ENCODE results near the gene ESPNL.

ESPNL gene

GRCh38 chr2:238095143-238095542 is 5.0 kb upstream of the ESPNL start:
- Histone ChIP-seq H3K36me3 (ENCODE audit: low read depth) (no peaks in the 10 kb centered on the region), H3K4me1 (ENCODE audit: insufficient read depth, poor library complexity, severe bottlenecking) (no peaks in the 10 kb centered on the region), H3K4me3 (ENCODE audit: severe bottlenecking) (no peak overlapping the region), H3K27ac (ENCODE audit: poor library complexity, severe bottlenecking) (no peak overlapping the region), H3K9me3 (ENCODE audit: severe bottlenecking) (no peaks in the 10 kb centered on the region), H3K27me3 (ENCODE audit: insufficient read depth, poor library complexity, severe bottlenecking) (no peaks in the 10 kb centered on the region)
- no peak for TF ChIP-seq CTCF (IDR thresholded peaks at IDR 0.05; ENCODE audit: poor library complexity, severe bottlenecking)
- ATAC-seq (ENCODE audit: low read depth) = no peak
- peak; percentile 23 for DNase-seq (ENCODE audit: low spot score)

DNA sequence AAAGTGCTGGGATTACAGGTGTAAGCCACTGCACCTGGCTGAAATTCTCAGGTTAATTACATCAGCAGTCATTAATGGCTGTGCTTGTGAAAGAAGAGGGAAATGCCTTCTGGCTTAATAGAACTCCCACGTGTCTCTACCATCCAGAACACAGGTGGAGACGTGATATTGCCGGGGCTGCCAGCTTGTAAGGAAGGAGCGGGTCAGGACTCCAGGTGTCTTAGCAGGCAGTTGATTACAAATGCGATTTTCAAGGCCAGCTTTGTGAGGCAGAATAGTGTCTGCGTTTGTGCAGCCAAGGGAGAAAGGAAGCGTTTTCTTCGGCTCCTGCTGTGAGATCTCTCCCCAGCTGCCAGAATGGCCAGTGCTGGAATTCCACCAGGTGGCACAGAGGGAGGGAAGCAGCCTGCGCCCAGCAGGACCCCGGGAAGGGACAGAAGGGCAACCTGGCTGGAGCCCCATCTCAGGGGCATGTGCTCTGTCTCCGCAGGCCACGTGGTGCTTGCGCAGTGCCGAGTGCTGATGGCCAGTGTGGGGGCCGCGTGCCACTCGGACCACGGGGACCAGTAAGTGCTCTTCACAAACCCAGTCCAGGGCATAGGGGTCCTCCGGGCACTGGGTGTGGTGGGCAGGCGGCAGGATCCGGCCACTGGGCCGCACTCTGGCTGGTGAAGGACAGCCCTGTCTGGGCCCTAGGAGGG is 3.7 kb upstream of the ESPNL start:
- DNase-seq (ENCODE audit: low spot score) = peak; percentile 46

DNA sequence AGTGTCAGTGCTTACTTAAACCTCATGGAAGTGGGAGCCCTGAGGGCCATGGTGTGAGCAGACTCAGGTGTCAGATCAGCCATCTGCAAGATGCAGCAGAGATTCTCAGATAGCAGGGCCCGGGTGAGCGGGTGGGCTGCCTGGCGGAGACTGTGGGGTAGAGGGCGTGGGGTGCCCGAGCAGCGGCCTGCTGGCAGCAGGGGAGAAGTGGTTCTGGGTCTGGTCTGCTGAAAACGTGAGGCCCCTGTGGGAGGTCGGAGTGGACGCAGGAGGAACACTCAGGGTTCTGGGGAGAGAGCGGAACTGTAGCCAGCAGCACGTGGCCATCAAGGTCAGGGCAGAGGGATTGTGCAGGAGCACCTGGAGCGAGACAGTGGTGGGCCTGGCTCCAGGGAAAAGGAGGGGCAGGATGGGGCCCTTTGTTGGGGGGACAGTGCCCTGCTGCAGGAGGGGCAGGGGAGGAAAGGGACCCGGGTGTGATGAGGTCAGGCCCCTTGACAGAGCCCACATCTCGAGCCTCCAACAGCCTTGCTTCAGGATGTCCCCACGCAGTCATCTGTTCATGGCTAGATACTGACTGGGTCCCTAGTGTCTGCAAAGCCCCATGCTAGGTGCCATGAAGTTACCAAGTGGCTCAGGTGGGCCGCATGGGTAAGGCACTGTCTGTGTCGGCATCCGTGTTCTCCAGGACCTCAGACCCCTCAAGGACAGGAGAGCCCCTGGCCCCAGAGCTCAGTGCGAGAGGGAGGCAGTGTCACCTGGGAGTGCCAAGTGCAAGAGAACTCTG is 2.7 kb upstream of the ESPNL start:
- no peaks in the 10 kb centered on the region for H3K4me1 ChIP-seq (ENCODE audit: insufficient read depth, poor library complexity, severe bottlenecking)
- H3K36me3 ChIP-seq (ENCODE audit: low read depth) = no peaks in the 10 kb centered on the region
- no peaks in the 10 kb centered on the region for H3K9me3 ChIP-seq (ENCODE audit: severe bottlenecking)
- no peak overlapping the region for H3K4me3 ChIP-seq (ENCODE audit: severe bottlenecking)
- no peaks in the 10 kb centered on the region for H3K27me3 ChIP-seq (ENCODE audit: insufficient read depth, poor library complexity, severe bottlenecking)
- DNase-seq (ENCODE audit: low spot score) = peak; percentile 49
- no peak overlapping the region for H3K27ac ChIP-seq (ENCODE audit: poor library complexity, severe bottlenecking)
- no peak for ATAC-seq (ENCODE audit: low read depth)
- no peak for TF ChIP-seq CTCF (IDR thresholded peaks at IDR 0.05; ENCODE audit: poor library complexity, severe bottlenecking)

More for the DNA sequence above, 3.7 kb upstream of the ESPNL start:
- Histone ChIP-seq H3K27me3 (ENCODE audit: insufficient read depth, poor library complexity, severe bottlenecking) (no peaks in the 10 kb centered on the region), H3K4me3 (ENCODE audit: severe bottlenecking) (no peak overlapping the region), H3K9me3 (ENCODE audit: severe bottlenecking) (no peaks in the 10 kb centered on the region), H3K27ac (ENCODE audit: poor library complexity, severe bottlenecking) (no peak overlapping the region), H3K36me3 (ENCODE audit: low read depth) (no peaks in the 10 kb centered on the region), H3K4me1 (ENCODE audit: insufficient read depth, poor library complexity, severe bottlenecking) (no peaks in the 10 kb centered on the region)
- TF ChIP-seq CTCF (IDR thresholded peaks at IDR 0.05; ENCODE audit: poor library complexity, severe bottlenecking) = no peak
- no peak for ATAC-seq (ENCODE audit: low read depth)

DNA sequence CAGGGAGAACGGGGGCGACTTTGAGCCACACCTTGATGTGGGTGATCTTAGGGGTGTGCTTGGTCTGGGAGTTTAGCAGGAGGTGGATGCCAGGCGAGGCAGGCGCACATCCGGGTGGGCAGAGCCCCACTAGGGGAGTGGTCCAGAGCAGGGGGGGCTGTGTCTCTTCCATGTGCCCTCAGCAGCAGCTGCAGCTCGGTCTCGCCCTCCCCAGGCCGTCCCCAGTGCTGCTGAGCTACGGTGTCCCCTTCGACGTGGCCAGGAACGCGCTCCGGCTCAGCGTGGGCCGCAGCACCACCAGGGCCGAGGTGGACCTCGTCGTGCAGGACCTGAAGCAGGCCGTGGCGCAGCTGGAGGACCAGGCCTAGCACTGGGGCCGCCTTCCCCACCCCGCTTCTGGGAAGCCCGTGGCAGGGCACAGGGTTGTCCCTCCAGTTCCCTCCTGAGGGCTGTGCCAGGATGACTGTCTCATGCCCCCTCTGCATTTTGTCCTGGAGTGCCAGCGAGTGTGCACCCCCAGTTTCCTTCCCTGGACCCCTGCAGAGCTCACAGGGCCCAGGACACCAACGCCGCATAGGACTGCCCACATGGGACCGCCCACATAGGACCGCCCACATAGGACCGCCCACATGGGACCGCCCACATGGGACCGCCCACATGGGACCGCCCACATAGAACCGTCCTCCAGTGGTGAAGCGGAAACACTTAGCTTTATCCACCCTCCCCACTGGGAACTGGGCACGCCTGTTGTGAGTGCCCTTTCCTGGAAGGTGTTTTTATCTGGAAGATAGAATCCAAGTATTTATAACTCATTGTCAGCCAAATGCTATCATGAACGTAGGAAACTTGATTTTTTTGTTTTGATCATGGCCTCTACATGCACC is 1.9 kb upstream of the ESPNL start:
- DNase-seq (ENCODE audit: low spot score) = peak; percentile 64
- H3K4me1 ChIP-seq (ENCODE audit: insufficient read depth, poor library complexity, severe bottlenecking) = no peaks in the 10 kb centered on the region
- H3K27me3 ChIP-seq (ENCODE audit: insufficient read depth, poor library complexity, severe bottlenecking) = no peaks in the 10 kb centered on the region
- H3K27ac ChIP-seq (ENCODE audit: poor library complexity, severe bottlenecking) = no peak overlapping the region
- no peaks in the 10 kb centered on the region for H3K36me3 ChIP-seq (ENCODE audit: low read depth)
- TF ChIP-seq CTCF (IDR thresholded peaks at IDR 0.05; ENCODE audit: poor library complexity, severe bottlenecking) = no peak
- H3K9me3 ChIP-seq (ENCODE audit: severe bottlenecking) = no peaks in the 10 kb centered on the region
- H3K4me3 ChIP-seq (ENCODE audit: severe bottlenecking) = no peak overlapping the region
- ATAC-seq (ENCODE audit: low read depth) = peak; percentile 69
